ENCODE results near the gene BEAN1. TPM values are rescaled to one million over a fixed set of nuclear protein-coding genes. Genes with fewer than 3 reads are reported as not detected.

BEAN1 gene
- total and polyA plus RNA-seq, 12 donors: 0.11 to 0.54 (median 0.18) TPM; not detected in 2

GRCh38 chr16:66380421-66380820 lies 46.7 kb upstream of the BEAN1 start:
- intact Hi-C loops (cut with DNase I): no loop called here
- WGBS, 4 donors: 65 to 94% (median 84%) methylated on average over 3 of the region's 3 CpGs
- Histone ChIP-seq H3K9me3 (replicated peaks in 1 of 3) (no peaks in the 10 kb centered on the region), H3K4me3 (no peak overlapping the region), H3K36me3 (replicated peaks in 1 of 2) (no peaks in the 10 kb centered on the region), H3K4me1 (replicated peaks in 1 of 2) (peaks cover 9 to 10% of the 10 kb centered on the region in 2 donors), H3K27ac (no peak overlapping the region), H3K27me3 (no peaks in the 10 kb centered on the region)
- no peak for DNase-seq
- TF ChIP-seq POLR2A (IDR thresholded peaks at IDR 0.05): no peak
- no peak for TF ChIP-seq CTCF (IDR thresholded peaks at IDR 0.05)

- H3K27ac ChIP-seq: peak overlapping the region in 2 of 5 donors; percentile 26 to 67
- H3K27me3 ChIP-seq: no peaks in the 10 kb centered on the region
- H3K4me3 ChIP-seq: no peak overlapping the region
- H3K9me3 ChIP-seq (replicated peaks in 1 of 3): no peaks in the 10 kb centered on the region
- H3K4me1 ChIP-seq (replicated peaks in 1 of 2): peaks cover 9 to 10% of the 10 kb centered on the region in 2 donors
- no peak for TF ChIP-seq CTCF (IDR thresholded peaks at IDR 0.05)
- TF ChIP-seq POLR2A (IDR thresholded peaks at IDR 0.05): no peak
- DNase-seq: no peak
- WGBS, 4 donors: 73 to 95% (median 84%) methylated on average over 5 of the region's 5 CpGs
- intact Hi-C loops (cut with DNase I): no loop called here
- H3K36me3 ChIP-seq (replicated peaks in 1 of 2): no peaks in the 10 kb centered on the region
Measured at GRCh38 chr16:66381585-66382170, 45.4 kb upstream of the BEAN1 start.

GRCh38 chr16:66382171-66382965 lies 44.7 kb upstream of the BEAN1 start:
- Histone ChIP-seq H3K36me3 (replicated peaks in 1 of 2) (no peaks in the 10 kb centered on the region), H3K9me3 (replicated peaks in 1 of 3) (no peaks in the 10 kb centered on the region), H3K27ac (peak overlapping the region in 2 of 5 donors; percentile 49 to 67), H3K27me3 (no peaks in the 10 kb centered on the region), H3K4me3 (no peak overlapping the region), H3K4me1 (replicated peaks in 1 of 2) (peaks cover 9 to 10% of the 10 kb centered on the region in 2 donors)
- TF ChIP-seq CTCF (IDR thresholded peaks at IDR 0.05) (no peak), POLR2A (IDR thresholded peaks at IDR 0.05) (no peak)
- WGBS, 4 donors: 53 to 61% (median 57%) methylated on average over 12 to 13 of the region's 13 CpGs
- DNase-seq: peak in 2 of 7 donors; percentile 22 to 35
- intact Hi-C loops (cut with DNase I): no loop called here

GRCh38 chr16:66382966-66383299 lies 44.2 kb upstream of the BEAN1 start:
- 28 to 41% (median 34%) methylated on average over 3 of the region's 3 CpGs for WGBS, 4 donors

More at GRCh38 chr16:66382966-66383299, 44.2 kb upstream of the BEAN1 start:
- Histone ChIP-seq H3K4me1 (replicated peaks in 1 of 2) (peaks cover 9 to 10% of the 10 kb centered on the region in 2 donors), H3K9me3 (replicated peaks in 1 of 3) (no peaks in the 10 kb centered on the region), H3K27me3 (no peaks in the 10 kb centered on the region), H3K27ac (peak overlapping the region in 2 of 5 donors; percentile 49 to 67), H3K4me3 (no peak overlapping the region), H3K36me3 (replicated peaks in 1 of 2) (no peaks in the 10 kb centered on the region)
- TF ChIP-seq POLR2A (IDR thresholded peaks at IDR 0.05) (no peak), CTCF (IDR thresholded peaks at IDR 0.05) (no peak)
- DNase-seq: no peak
- intact Hi-C loops (cut with DNase I): no loop called here

Data from adrenal gland (tissue), 12 donors.